Activated CD8-positive, alpha-beta T cell treated with anti-CD3 and anti-CD28 coated beads for 36 hours (primary cell): ENCODE results near the gene RUNDC1. TPM values are rescaled to one million over a fixed set of nuclear protein-coding genes. Genes with fewer than 3 reads are reported as not detected.
A peak's percentile ranks its signal among the peaks of the same experiment; 100 is the strongest.

Experiments
- ATAC-seq: fragments of 200-7000 bp; cut with Tn5 transposase; one replicate; pipeline ENCODE4 v1.10.0; 2021; ENCODE audit warnings: mild to moderate bottlenecking, moderate library complexity
- CTCF ChIA-PET: fragments of 350-600 bp; sonication (Branson Sonifier 250); formaldehyde crosslinking; loops from one replicate; lab custom pipeline; 2021; ENCODE audit warnings: antibody characterized with exemption; lab: Charles Lee
- POLR2A ChIA-PET: fragments of 350-600 bp; sonication (Branson Sonifier 250); formaldehyde crosslinking; loops from one replicate; lab custom pipeline; 2021; ENCODE audit warnings: antibody characterized with exemption; lab: Charles Lee
- DNase-seq: peaks from one replicate; pipeline ENCODE4 v3.0.0-alpha.2; 2020
- H3K27ac Mint-ChIP-seq: one replicate; pipeline ENCODE4 v1.8.0; 2021; ENCODE audit warnings: mild to moderate bottlenecking, mixed read lengths
- H3K27me3 Mint-ChIP-seq: one replicate; pipeline ENCODE4 v1.8.0; 2021; ENCODE audit warnings: mixed read lengths
- H3K36me3 Mint-ChIP-seq: one replicate; pipeline ENCODE4 v1.8.0; 2021; ENCODE audit warnings: low read depth, mixed read lengths
- H3K4me1 Mint-ChIP-seq: one replicate; pipeline ENCODE4 v1.8.0; 2021; ENCODE audit warnings: low read depth, mixed read lengths
- H3K4me3 Mint-ChIP-seq: one replicate; pipeline ENCODE4 v1.8.0; 2021; ENCODE audit warnings: mild to moderate bottlenecking, moderate library complexity, mixed read lengths
- H3K9me3 Mint-ChIP-seq: one replicate; pipeline ENCODE4 v1.8.0; 2021; ENCODE audit warnings: mixed read lengths
- CTCF ChIP-seq: fragments of 200-600 bp; IDR thresholded peaks from one replicate; pipeline ENCODE4 v1.8.0; 2022; ENCODE audit warnings: antibody characterized with exemption, mild to moderate bottlenecking
- intact Hi-C: fragments of 100-400 bp; cut with micrococcal nuclease; formaldehyde crosslinking; loops from one replicate; pipeline ENCODE4 v1.10.0; 2022
- total RNA-seq, 2 experiments: library from RNA; stranded (reverse); gene quantifications; one replicate each; pipeline ENCODE4 v1.2.3, GENCODE V29; 2021

Gene RUNDC1
- total RNA-seq, 2 experiments from 2014 or later, result 16.1 to 17.0 TPM

GRCh38 chr17:43020030-43020621 is 39.8 kb downstream of the RUNDC1 start:
- no peaks in the 10 kb centered on the region for H3K9me3 Mint-ChIP-seq
- ATAC-seq (no peak), DNase-seq (no peak)
- POLR2A ChIA-PET, result interaction anchor here (1.1 to 3.7 kb wide), 4 partner anchors 14 to 295 kb away, joined by 3 to 23 read pairs (median 8); partner anchors contain the start of genes IFI35 and RPL27
- no peak for TF ChIP-seq CTCF
- CTCF ChIA-PET, result no interaction called here
- peak overlapping the region; percentile 15 for H3K4me3 Mint-ChIP-seq
- H3K36me3 Mint-ChIP-seq, result no peaks in the 10 kb centered on the region
- no peaks in the 10 kb centered on the region for H3K27me3 Mint-ChIP-seq
- intact Hi-C loops, result loop anchor here (10.0 kb wide), 1 partner anchor 295 kb away; no protein-coding TSS in a partner anchor
- H3K27ac Mint-ChIP-seq, result no peak overlapping the region
- peaks cover 39% of the 10 kb centered on the region for H3K4me1 Mint-ChIP-seq

- no peak for TF ChIP-seq CTCF
- peak; percentile 35 for DNase-seq
- CTCF ChIA-PET, result interaction anchor here (0.9 kb wide), 1 partner anchor 20 kb away, joined by 3 read pairs; no protein-coding TSS in a partner anchor
- Mint-ChIP-seq H3K4me1 (peaks cover 39% of the 10 kb centered on the region), H3K27me3 (no peaks in the 10 kb centered on the region), H3K27ac (no peak overlapping the region), H3K9me3 (no peaks in the 10 kb centered on the region), H3K4me3 (peak overlapping the region; percentile 86), H3K36me3 (no peaks in the 10 kb centered on the region)
- POLR2A ChIA-PET, result interaction anchor here (1.1 to 3.7 kb wide), 8 partner anchors 9 to 347 kb away, joined by 3 to 23 read pairs (median 6); partner anchors contain the start of genes IFI35 and RPL27
- intact Hi-C loops, result loop anchor here (10.0 kb wide), 1 partner anchor 294 kb away; no protein-coding TSS in a partner anchor
- no peak for ATAC-seq
Observed at GRCh38 chr17:43020789-43021740, 40.7 kb downstream of the RUNDC1 start.

GRCh38 chr17:43021741-43022512 is 41.6 kb downstream of the RUNDC1 start, which contains the start of gene VAT1:
TSS of gene VAT1 (minus strand) at chr17:43022385. CDS start at chr17:43022322, 63 bp downstream.
- ChIA-PET POLR2A (interaction anchor here (1.2 to 3.7 kb wide), 6 partner anchors 10 to 346 kb away, joined by 3 to 23 read pairs (median 6); partner anchors contain the start of genes IFI35 and RPL27), CTCF (interaction anchor here (0.9 kb wide), 1 partner anchor 20 kb away, joined by 3 read pairs; no protein-coding TSS in a partner anchor)
- TF ChIP-seq CTCF, result no peak
- DNase-seq (peak; percentile 60), ATAC-seq (peak; percentile 54)
- intact Hi-C loops, result loop anchor here (10.0 kb wide), 1 partner anchor 293 kb away; no protein-coding TSS in a partner anchor
- Mint-ChIP-seq H3K27me3 (no peaks in the 10 kb centered on the region), H3K4me3 (peak within 1 kb of the TSS; percentile 86), H3K9me3 (no peaks in the 10 kb centered on the region), H3K4me1 (peaks cover 39% of the 10 kb centered on the region), H3K27ac (no peak within 1 kb of the TSS), H3K36me3 (no peaks in the 10 kb centered on the region)

- Mint-ChIP-seq H3K36me3 (no peaks in the 10 kb centered on the region), H3K4me3 (peak within 1 kb of the TSS; percentile 75), H3K27me3 (no peaks in the 10 kb centered on the region), H3K27ac (peak within 1 kb of the TSS; percentile 53), H3K4me1 (peaks cover 25% of the 10 kb centered on the region), H3K9me3 (no peaks in the 10 kb centered on the region)
- CTCF ChIA-PET, result interaction anchor here (0.7 to 1.7 kb wide), 18 partner anchors 10 to 314 kb away, joined by 3 to 8 read pairs (median 4); partner anchors contain the start of genes BRCA1 and RPL27
- DNase-seq, result peak; percentile 92
- intact Hi-C loops, result loop anchor here (10.0 kb wide), 1 partner anchor 290 kb away; no protein-coding TSS in a partner anchor
- ATAC-seq, result peak; percentile 69
- TF ChIP-seq CTCF, result no peak
- POLR2A ChIA-PET, result interaction anchor here (0.7 to 3.0 kb wide), 13 partner anchors 14 to 343 kb away, joined by 3 to 25 read pairs (median 4); partner anchors contain the start of genes IFI35, RPL27 and TMEM106A
Observed at GRCh38 chr17:43024407-43025289, 44.3 kb downstream of the RUNDC1 start, which contains the start of gene RND2. TSS of gene RND2 (plus strand) at chr17:43025231. CDS start at chr17:43025348, 117 bp downstream.
